NB4 (cell line): Measurements from ENCODE around the gene RANBP10.
"Not testable (repeated sequence)": the region's sequence is repeated elsewhere in the genome, so short reads cannot be mapped to it uniquely, and the experiment has no call there.

Experiments used
- DNase-seq: peaks from one replicate; pipeline ENCODE4 v3.0.0; 2010; ENCODE audit warnings: low read depth
- H3K4me3 ChIP-seq: one replicate; pipeline ENCODE4 v1.5.1; 2011; ENCODE audit warnings: mild to moderate bottlenecking, low read depth, low read length, moderate library complexity
- MAX ChIP-seq: IDR thresholded peaks from 2 replicates; pipeline ENCODE4 v1.6.1; 2011; ENCODE audit warnings: low read depth, low read length
- MYC ChIP-seq: IDR thresholded peaks from 2 replicates; pipeline ENCODE4 v1.6.1; 2011; ENCODE audit warnings: low read depth, low read length
- POLR2A ChIP-seq: IDR thresholded peaks from 2 replicates; pipeline ENCODE4 v1.6.1; 2011; ENCODE audit warnings: mild to moderate bottlenecking; ENCODE audit not compliant: insufficient read length; ENCODE audit errors: extremely low read depth
- TF ChIP-seq, protein P1 (sequence below): IDR thresholded peaks from one replicate; pipeline ENCODE4 v1.5.1; 2012; ENCODE audit warnings: low read depth, low read length

RANBP10 gene

DNA sequence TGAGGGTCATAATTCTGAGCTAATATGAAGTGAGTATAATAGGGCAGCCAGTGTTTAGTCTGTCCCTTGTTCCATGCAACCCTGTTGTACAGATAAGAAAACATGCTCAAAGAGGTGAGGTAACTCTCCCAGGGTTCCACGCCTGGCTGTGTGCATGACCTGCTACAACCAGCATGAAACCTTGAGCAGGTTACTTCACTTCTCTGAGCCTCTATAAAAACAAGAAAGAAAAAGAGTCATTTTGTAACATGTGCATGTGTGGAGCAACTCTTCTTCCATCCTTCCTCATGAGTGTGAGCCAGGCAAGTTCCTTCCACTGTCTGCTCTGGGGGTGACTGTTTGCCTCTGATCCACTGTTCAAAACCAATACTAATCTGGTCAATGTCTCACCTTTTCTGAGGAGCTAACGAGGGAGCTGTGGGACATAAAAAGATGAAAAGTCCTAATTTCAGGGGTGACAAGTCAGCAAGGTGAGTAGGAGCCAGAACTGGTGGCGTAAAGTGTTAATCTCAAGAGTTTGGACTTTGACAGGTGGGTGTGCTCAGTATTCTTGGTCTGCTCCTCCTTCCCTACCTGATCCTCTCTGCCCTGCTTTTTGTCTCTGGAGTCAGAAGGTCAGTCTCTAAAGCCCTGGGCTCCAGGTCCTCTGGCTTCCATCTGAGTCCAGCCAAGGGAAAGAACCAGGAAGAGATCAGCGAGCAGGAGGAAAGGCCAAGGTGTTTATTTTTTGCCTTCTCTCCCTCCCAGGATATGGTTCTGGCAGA, 108.8 kb downstream of the RANBP10 start:
- no peak for DNase-seq
- H3K4me3 ChIP-seq = no peak overlapping the region
- TF ChIP-seq MAX (no peak), POLR2A (no peak), MYC (no peak)
- TF ChIP-seq, protein P1, sequence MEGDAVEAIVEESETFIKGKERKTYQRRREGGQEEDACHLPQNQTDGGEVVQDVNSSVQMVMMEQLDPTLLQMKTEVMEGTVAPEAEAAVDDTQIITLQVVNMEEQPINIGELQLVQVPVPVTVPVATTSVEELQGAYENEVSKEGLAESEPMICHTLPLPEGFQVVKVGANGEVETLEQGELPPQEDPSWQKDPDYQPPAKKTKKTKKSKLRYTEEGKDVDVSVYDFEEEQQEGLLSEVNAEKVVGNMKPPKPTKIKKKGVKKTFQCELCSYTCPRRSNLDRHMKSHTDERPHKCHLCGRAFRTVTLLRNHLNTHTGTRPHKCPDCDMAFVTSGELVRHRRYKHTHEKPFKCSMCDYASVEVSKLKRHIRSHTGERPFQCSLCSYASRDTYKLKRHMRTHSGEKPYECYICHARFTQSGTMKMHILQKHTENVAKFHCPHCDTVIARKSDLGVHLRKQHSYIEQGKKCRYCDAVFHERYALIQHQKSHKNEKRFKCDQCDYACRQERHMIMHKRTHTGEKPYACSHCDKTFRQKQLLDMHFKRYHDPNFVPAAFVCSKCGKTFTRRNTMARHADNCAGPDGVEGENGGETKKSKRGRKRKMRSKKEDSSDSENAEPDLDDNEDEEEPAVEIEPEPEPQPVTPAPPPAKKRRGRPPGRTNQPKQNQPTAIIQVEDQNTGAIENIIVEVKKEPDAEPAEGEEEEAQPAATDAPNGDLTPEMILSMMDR = no peak

- TF ChIP-seq MYC (no peak), POLR2A (no peak), MAX (no peak)
- TF ChIP-seq, protein P1 = no peak
- no peak for DNase-seq
- H3K4me3 ChIP-seq = no peak overlapping the region
These were observed 111.7 kb downstream of the RANBP10 start for GRCh38 chr16:67694611-67695010.

DNA sequence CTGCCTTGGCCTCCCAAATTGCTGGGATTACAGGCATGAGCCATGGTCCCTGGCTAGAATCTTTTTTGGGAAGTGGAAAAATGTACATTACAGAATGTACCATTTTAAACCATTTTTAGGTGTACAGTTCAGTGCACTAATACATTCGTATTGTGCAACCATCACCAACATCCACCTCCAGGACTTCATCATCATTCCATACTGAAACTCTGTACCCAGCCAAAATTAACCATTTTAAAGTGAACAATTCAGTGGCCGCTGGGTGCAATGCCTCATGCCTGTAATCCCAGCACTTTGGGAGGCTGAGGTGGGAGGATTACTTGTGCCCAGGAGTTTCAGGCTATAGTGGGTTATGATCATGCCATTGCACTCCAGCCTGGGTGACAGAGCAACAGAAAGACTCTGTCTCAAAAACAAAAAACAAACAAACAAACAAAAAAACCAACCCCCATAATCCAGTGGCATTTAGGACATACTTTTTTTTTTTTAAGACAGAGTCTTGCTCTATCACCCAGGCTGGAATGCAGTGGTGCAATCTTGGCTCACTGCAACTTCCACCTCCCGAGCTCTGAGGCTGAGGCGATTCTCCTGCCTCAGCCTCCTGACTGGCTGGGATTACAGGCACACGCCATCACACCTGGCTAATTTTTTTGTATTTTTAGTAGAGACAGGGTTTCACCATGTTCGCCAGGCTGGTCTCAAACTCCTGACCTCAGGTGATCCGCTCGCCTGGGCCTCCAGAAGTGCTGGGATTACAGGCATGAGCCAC, 112.7 kb downstream of the RANBP10 start:
- H3K4me3 ChIP-seq, DNase-seq: not testable (repeated sequence)

DNA sequence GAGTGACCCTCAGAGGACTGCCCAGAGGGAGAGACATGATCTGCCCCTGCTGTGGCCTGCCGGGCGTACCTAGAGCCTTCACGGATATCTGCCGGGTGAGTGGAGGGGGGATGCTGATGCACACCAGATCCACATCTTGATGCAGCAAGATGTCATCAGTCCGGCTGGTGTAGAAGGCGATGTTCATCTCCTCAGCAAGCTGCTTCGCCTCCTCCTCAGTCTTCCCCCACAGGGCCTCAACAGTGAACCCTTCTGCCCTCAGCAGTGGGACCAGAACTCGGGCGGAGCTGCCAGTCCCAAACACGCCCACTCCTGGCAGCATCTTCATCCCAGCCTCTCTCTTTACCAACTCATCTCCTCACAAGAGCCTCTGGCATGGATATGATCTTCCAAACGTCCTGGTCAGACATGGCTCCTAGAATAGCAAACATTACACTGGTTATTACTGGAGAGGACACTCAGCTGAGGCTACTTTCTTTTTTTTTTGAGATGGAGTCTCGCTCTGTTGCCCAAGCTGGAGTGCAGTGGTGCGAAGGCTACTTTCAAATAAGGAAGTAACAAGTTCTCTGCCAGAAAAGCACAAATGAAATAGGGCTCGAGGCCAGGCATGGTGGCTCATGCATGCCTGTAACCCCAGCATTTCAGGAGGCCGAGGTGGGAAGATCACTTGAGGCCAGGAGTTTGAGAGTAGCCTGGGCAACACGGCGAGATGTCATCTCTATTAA, 120.8 kb downstream of the RANBP10 start:
- TF ChIP-seq MYC (no peak), POLR2A (no peak), MAX (no peak)
- TF ChIP-seq, protein P1 = no peak
- no peak overlapping the region for H3K4me3 ChIP-seq
- DNase-seq = no peak

GRCh38 chr16:67683767-67684166, 122.6 kb downstream of the RANBP10 start:
- DNase-seq = no peak
- TF ChIP-seq, protein P1 = no peak
- TF ChIP-seq POLR2A (no peak), MYC (no peak), MAX (no peak)
- H3K4me3 ChIP-seq = no peak overlapping the region
